ENCODE results near the gene THAP3. TPM values are rescaled to one million over a fixed set of nuclear protein-coding genes. Genes with fewer than 3 reads are reported as not detected.
A peak's percentile ranks its signal among the peaks of the same experiment; 100 is the strongest.
"Not testable (repeated sequence)": the region's sequence is repeated elsewhere in the genome, so short reads cannot be mapped to it uniquely, and the experiment has no call there.

Gene THAP3
- total and polyA plus RNA-seq, 7 experiments from 2014 or later, result 14.1 to 31.8 (median 20.3) TPM

GRCh38 chr1:6638226-6638625, 13.6 kb downstream of the THAP3 start:
- H3K9me3 ChIP-seq (ENCODE audit: control insufficient read depth in 2 of 3, low read length in 3 of 3), result no peaks in the 10 kb centered on the region
- CTCF ChIA-PET, result interaction anchor here (1.6 to 2.3 kb wide), 2 partner anchors 8 to 152 kb away, joined by 4 to 8 read pairs; no protein-coding TSS in a partner anchor
- H3K4me3 ChIP-seq (ENCODE audit: low read length), result no peak overlapping the region
- Mint-ChIP-seq H3K27ac (no peak overlapping the region), H3K27me3 (no peaks in the 10 kb centered on the region), H3K4me1 (peaks cover 0 to 6% (median 0%) of the 10 kb centered on the region in 7 donors), H3K9me3 (no peaks in the 10 kb centered on the region), H3K36me3 (peaks cover 2 to 32% (median 12%) of the 10 kb centered on the region in 5 donors), H3K4me3 (no peak overlapping the region)
- no peak for DNase-seq
- ATAC-seq, result no peak
- no peak overlapping the region for H3K27ac ChIP-seq (ENCODE audit: low read depth, low read length)
- no peaks in the 10 kb centered on the region for H3K27me3 ChIP-seq (ENCODE audit: control insufficient read depth in 2 of 2, insufficient read depth in 2 of 2, low read length in 2 of 2)
- POLR2A ChIA-PET, result interaction anchor here (0.5 kb wide), 1 partner anchor 96 kb away, joined by 3 read pairs; no protein-coding TSS in a partner anchor
- H3K4me1 ChIP-seq (ENCODE audit: control insufficient read depth in 2 of 2, insufficient read depth in 2 of 2, low read length in 2 of 2), result no peaks in the 10 kb centered on the region
- peaks cover 0 to 84% (median 5%) of the 10 kb centered on the region in 3 experiments for H3K36me3 ChIP-seq (ENCODE audit: control insufficient read depth in 2 of 3, insufficient read depth in 3 of 3, low read length in 3 of 3)
- intact Hi-C loops (cut with micrococcal nuclease), result no loop called here

GRCh38 chr1:6640867-6641266, 16.2 kb downstream of the THAP3 start:
- H3K9me3 ChIP-seq (ENCODE audit: control insufficient read depth in 2 of 3, low read length in 3 of 3); H3K4me1 Mint-ChIP-seq; H3K4me1 ChIP-seq (ENCODE audit: control insufficient read depth in 2 of 2, insufficient read depth in 2 of 2, low read length in 2 of 2); H3K4me3 Mint-ChIP-seq; H3K9me3 Mint-ChIP-seq; POLR2A ChIA-PET; H3K27me3 ChIP-seq (ENCODE audit: control insufficient read depth in 2 of 2, insufficient read depth in 2 of 2, low read length in 2 of 2); DNase-seq; H3K27ac ChIP-seq (ENCODE audit: low read depth, low read length); H3K4me3 ChIP-seq (ENCODE audit: low read length); H3K27ac Mint-ChIP-seq; ATAC-seq; intact Hi-C loops (cut with micrococcal nuclease); H3K27me3 Mint-ChIP-seq: not testable (repeated sequence)
- H3K36me3 ChIP-seq (ENCODE audit: control insufficient read depth in 2 of 3, insufficient read depth in 3 of 3, low read length in 3 of 3), result peaks cover 0 to 80% (median 5%) of the 10 kb centered on the region in 3 experiments
- CTCF ChIA-PET, result interaction anchor here (1.0 kb wide), 1 partner anchor 155 kb away, joined by 3 read pairs; no protein-coding TSS in a partner anchor
- H3K36me3 Mint-ChIP-seq, result peaks cover 0 to 39% (median 12%) of the 10 kb centered on the region in 5 donors

- Histone ChIP-seq H3K27me3 (ENCODE audit: control insufficient read depth in 2 of 2, insufficient read depth in 2 of 2, low read length in 2 of 2) (no peaks in the 10 kb centered on the region), H3K4me3 (ENCODE audit: low read length) (no peak overlapping the region), H3K9me3 (ENCODE audit: control insufficient read depth in 2 of 3, low read length in 3 of 3) (no peaks in the 10 kb centered on the region), H3K27ac (ENCODE audit: low read depth, low read length) (no peak overlapping the region), H3K36me3 (ENCODE audit: control insufficient read depth in 2 of 3, insufficient read depth in 3 of 3, low read length in 3 of 3) (peaks cover 0 to 41% (median 0%) of the 10 kb centered on the region in 3 experiments), H3K4me1 (ENCODE audit: control insufficient read depth in 2 of 2, insufficient read depth in 2 of 2, low read length in 2 of 2) (no peaks in the 10 kb centered on the region)
- no peaks in the 10 kb centered on the region for H3K27me3 Mint-ChIP-seq
- ChIA-PET POLR2A (interaction anchor here (1.7 kb wide), 1 partner anchor 43 kb away, joined by 4 read pairs; no protein-coding TSS in a partner anchor), CTCF (interaction anchor here (1.0 to 4.2 kb wide), 4 partner anchors 9 to 440 kb away, joined by 3 to 18 read pairs (median 6); no protein-coding TSS in a partner anchor)
- peaks cover 0 to 6% (median 0%) of the 10 kb centered on the region in 7 donors for H3K4me1 Mint-ChIP-seq
- intact Hi-C loops (cut with micrococcal nuclease), result no loop called here
- ATAC-seq (no peak), DNase-seq (no peak)
- no peak overlapping the region for H3K4me3 Mint-ChIP-seq
- no peaks in the 10 kb centered on the region for H3K9me3 Mint-ChIP-seq
- H3K36me3 Mint-ChIP-seq, result peaks cover 0 to 21% (median 12%) of the 10 kb centered on the region in 5 donors
- no peak overlapping the region for H3K27ac Mint-ChIP-seq
Measured at GRCh38 chr1:6645018-6645417, 20.4 kb downstream of the THAP3 start.

GRCh38 chr1:6646499-6647148, 22.0 kb downstream of the THAP3 start:
- H3K36me3 Mint-ChIP-seq, result peaks cover 0 to 20% (median 13%) of the 10 kb centered on the region in 5 donors
- no peak overlapping the region for H3K4me3 ChIP-seq (ENCODE audit: low read length)
- peaks cover 0 to 6% (median 0%) of the 10 kb centered on the region in 7 donors for H3K4me1 Mint-ChIP-seq
- no peaks in the 10 kb centered on the region for H3K27me3 ChIP-seq (ENCODE audit: control insufficient read depth in 2 of 2, insufficient read depth in 2 of 2, low read length in 2 of 2)
- no peak overlapping the region for H3K4me3 Mint-ChIP-seq
- no peak overlapping the region for H3K27ac ChIP-seq (ENCODE audit: low read depth, low read length)
- H3K4me1 ChIP-seq (ENCODE audit: control insufficient read depth in 2 of 2, insufficient read depth in 2 of 2, low read length in 2 of 2), result no peaks in the 10 kb centered on the region
- intact Hi-C loops (cut with micrococcal nuclease), result loop anchor here (1.0 to 2.0 kb wide), 7 partner anchors 44 to 400 kb away; partner anchors contain the start of genes NOL9 (in 2 of the 2) and KLHL21 (in 1 of the 2)
- H3K9me3 Mint-ChIP-seq, result no peaks in the 10 kb centered on the region
- no peaks in the 10 kb centered on the region for H3K27me3 Mint-ChIP-seq
- H3K9me3 ChIP-seq (ENCODE audit: control insufficient read depth in 2 of 3, low read length in 3 of 3), result no peaks in the 10 kb centered on the region
- CTCF ChIA-PET, result interaction anchor here (0.6 to 4.2 kb wide), 20 partner anchors 9 to 479 kb away, joined by 3 to 18 read pairs (median 4); partner anchors contain the start of genes NOL9 and TAS1R1
- POLR2A ChIA-PET, result interaction anchor here (0.7 to 1.0 kb wide), 3 partner anchors 10 to 187 kb away, joined by 3 read pairs; no protein-coding TSS in a partner anchor
- peaks cover 0 to 42% (median 0%) of the 10 kb centered on the region in 3 experiments for H3K36me3 ChIP-seq (ENCODE audit: control insufficient read depth in 2 of 3, insufficient read depth in 3 of 3, low read length in 3 of 3)
- peak in 7 of 9 donors; percentile 33 to 64 (median 54) for DNase-seq
- H3K27ac Mint-ChIP-seq, result no peak overlapping the region
- ATAC-seq, result peak; percentile 70

- Histone ChIP-seq H3K36me3 (ENCODE audit: control insufficient read depth in 2 of 3, insufficient read depth in 3 of 3, low read length in 3 of 3) (peaks cover 7 to 48% (median 10%) of the 10 kb centered on the region in 3 experiments), H3K27me3 (ENCODE audit: control insufficient read depth in 2 of 2, insufficient read depth in 2 of 2, low read length in 2 of 2) (no peaks in the 10 kb centered on the region), H3K27ac (ENCODE audit: low read depth, low read length) (no peak overlapping the region), H3K4me1 (ENCODE audit: control insufficient read depth in 2 of 2, insufficient read depth in 2 of 2, low read length in 2 of 2) (no peaks in the 10 kb centered on the region), H3K4me3 (ENCODE audit: low read length) (no peak overlapping the region), H3K9me3 (ENCODE audit: control insufficient read depth in 2 of 3, low read length in 3 of 3) (no peaks in the 10 kb centered on the region)
- DNase-seq, result no peak
- Mint-ChIP-seq H3K27me3 (no peaks in the 10 kb centered on the region), H3K27ac (no peak overlapping the region), H3K4me3 (no peak overlapping the region), H3K4me1 (peaks cover 0 to 5% (median 0%) of the 10 kb centered on the region in 7 donors), H3K9me3 (no peaks in the 10 kb centered on the region), H3K36me3 (peaks cover 0 to 25% (median 5%) of the 10 kb centered on the region in 5 donors)
- no peak for ATAC-seq
- intact Hi-C loops (cut with micrococcal nuclease), result no loop called here
- CTCF ChIA-PET, result interaction anchor here (0.9 kb wide), 1 partner anchor 15 kb away, joined by 3 read pairs; no protein-coding TSS in a partner anchor
- POLR2A ChIA-PET, result no interaction called here
Measured at GRCh38 chr1:6648556-6648955, 23.9 kb downstream of the THAP3 start.

GRCh38 chr1:6651909-6652308, 27.2 kb downstream of the THAP3 start:
- DNase-seq (no peak), ATAC-seq (no peak)
- Histone ChIP-seq H3K36me3 (ENCODE audit: control insufficient read depth in 2 of 3, insufficient read depth in 3 of 3, low read length in 3 of 3) (peaks cover 7 to 43% (median 12%) of the 10 kb centered on the region in 3 experiments), H3K4me3 (ENCODE audit: low read length) (no peak overlapping the region), H3K9me3 (ENCODE audit: control insufficient read depth in 2 of 3, low read length in 3 of 3) (no peaks in the 10 kb centered on the region), H3K4me1 (ENCODE audit: control insufficient read depth in 2 of 2, insufficient read depth in 2 of 2, low read length in 2 of 2) (no peaks in the 10 kb centered on the region), H3K27ac (ENCODE audit: low read depth, low read length) (no peak overlapping the region), H3K27me3 (ENCODE audit: control insufficient read depth in 2 of 2, insufficient read depth in 2 of 2, low read length in 2 of 2) (no peaks in the 10 kb centered on the region)
- H3K27ac Mint-ChIP-seq, result peak overlapping the region in 1 of 9 donors; percentile 29
- CTCF ChIA-PET, result interaction anchor here (1.1 kb wide), 1 partner anchor 166 kb away, joined by 3 read pairs; no protein-coding TSS in a partner anchor
- H3K4me3 Mint-ChIP-seq, result no peak overlapping the region
- peaks cover 0 to 5% (median 3%) of the 10 kb centered on the region in 7 donors for H3K4me1 Mint-ChIP-seq
- POLR2A ChIA-PET, result interaction anchor here (0.7 kb wide), 1 partner anchor 162 kb away, joined by 5 read pairs; no protein-coding TSS in a partner anchor
- peaks cover 0 to 22% (median 5%) of the 10 kb centered on the region in 5 donors for H3K36me3 Mint-ChIP-seq
- no peaks in the 10 kb centered on the region for H3K9me3 Mint-ChIP-seq
- no peaks in the 10 kb centered on the region for H3K27me3 Mint-ChIP-seq
- intact Hi-C loops (cut with micrococcal nuclease), result no loop called here

Measured in naive thymus-derived CD4-positive, alpha-beta T cell (primary cell).